ENCODE results near the gene PTPN7.

PTPN7 gene

DNA sequence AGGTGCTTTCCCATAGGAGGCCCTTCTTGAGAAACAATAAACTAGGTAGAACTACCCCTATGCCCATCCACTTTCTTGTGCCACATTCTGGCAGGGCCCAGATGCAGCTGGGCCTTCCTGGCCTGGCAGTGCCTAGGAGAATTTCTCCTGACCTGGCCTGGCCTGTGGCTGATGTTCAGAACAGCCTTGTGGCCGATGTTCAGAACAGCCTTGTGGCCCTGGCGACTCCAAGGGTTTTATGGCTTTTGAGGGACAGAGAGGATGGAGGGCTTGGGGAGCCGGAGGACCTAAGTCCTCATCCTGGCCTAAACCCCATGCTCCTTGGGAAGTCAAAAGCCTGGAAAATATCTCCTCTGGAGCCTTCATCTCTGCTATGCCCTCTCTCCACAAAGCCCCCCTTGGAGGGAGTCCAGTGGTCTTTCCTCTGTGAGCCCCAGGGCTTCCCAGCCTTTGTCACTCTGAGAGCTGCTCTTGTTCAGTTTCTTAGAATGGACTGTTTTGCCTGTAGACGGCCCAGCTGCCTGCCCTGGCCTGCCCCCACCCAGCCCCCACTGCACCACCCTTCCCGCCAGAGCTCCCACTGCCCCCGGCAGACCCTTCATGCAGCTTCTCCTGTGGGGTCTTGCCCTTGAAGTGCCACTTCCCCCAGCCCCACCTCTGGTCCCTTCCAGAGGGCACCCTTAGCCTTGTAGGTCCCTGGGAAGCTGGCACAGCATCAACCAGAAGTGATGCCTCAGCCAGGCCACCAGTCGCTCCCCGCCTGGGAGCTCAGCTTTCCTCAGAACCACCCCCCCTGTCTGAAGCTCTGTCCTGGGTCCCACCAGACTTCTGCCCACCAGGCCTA lies 30.7 kb downstream of the PTPN7 start:
- H3K36me3 ChIP-seq (ENCODE audit: insufficient read depth, low read length): peaks cover 8% of the 10 kb centered on the region
- no peaks in the 10 kb centered on the region for H3K4me1 ChIP-seq (ENCODE audit: insufficient read depth, low read length)
- no peaks in the 10 kb centered on the region for H3K9me3 ChIP-seq (ENCODE audit: control insufficient read depth, insufficient read depth, low read length)
- no peak overlapping the region for H3K9ac ChIP-seq (ENCODE audit: low read depth, low read length)

DNA sequence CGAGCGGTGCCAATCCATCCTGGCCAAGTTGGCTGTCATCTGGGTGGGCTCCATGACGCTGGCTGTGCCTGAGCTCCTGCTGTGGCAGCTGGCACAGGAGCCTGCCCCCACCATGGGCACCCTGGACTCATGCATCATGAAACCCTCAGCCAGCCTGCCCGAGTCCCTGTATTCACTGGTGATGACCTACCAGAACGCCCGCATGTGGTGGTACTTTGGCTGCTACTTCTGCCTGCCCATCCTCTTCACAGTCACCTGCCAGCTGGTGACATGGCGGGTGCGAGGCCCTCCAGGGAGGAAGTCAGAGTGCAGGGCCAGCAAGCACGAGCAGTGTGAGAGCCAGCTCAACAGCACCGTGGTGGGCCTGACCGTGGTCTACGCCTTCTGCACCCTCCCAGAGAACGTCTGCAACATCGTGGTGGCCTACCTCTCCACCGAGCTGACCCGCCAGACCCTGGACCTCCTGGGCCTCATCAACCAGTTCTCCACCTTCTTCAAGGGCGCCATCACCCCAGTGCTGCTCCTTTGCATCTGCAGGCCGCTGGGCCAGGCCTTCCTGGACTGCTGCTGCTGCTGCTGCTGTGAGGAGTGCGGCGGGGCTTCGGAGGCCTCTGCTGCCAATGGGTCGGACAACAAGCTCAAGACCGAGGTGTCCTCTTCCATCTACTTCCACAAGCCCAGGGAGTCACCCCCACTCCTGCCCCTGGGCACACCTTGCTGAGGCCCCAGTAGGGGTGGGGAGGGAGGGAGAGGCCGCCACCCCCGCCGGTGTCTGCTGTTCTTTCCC lies 32.4 kb downstream of the PTPN7 start:
- Histone ChIP-seq H3K36me3 (ENCODE audit: insufficient read depth, low read length) (peaks cover 4% of the 10 kb centered on the region; the same call in 1 of the 2 replicates), H3K4me1 (ENCODE audit: insufficient read depth, low read length) (no peaks in the 10 kb centered on the region), H3K9me3 (ENCODE audit: control insufficient read depth, insufficient read depth, low read length) (no peaks in the 10 kb centered on the region), H3K9ac (ENCODE audit: low read depth, low read length) (no peak overlapping the region)

DNA sequence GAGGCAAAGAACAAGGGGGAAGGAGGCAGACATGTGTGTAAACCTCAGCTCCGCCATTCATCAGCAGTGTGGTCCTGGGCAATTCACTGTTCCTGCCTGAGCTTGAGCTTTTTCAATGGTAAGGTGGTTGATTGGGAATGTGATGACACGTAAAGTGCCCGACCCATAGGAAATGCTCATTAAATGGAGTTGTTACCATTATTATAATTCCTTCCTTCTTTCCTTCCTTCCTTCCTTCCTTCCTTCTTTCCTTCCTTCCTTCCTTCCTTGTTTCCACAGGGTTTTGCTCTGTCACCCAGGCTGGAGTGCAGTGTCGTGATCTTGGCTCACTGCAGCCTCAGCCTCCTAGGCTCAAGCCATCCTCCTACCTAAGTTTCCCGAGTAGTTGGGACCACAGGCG lies 33.3 kb downstream of the PTPN7 start:
- Histone ChIP-seq H3K36me3 (ENCODE audit: insufficient read depth, low read length) (no peaks in the 10 kb centered on the region), H3K9ac (ENCODE audit: low read depth, low read length) (no peak overlapping the region), H3K4me1 (ENCODE audit: insufficient read depth, low read length) (no peaks in the 10 kb centered on the region), H3K9me3 (ENCODE audit: control insufficient read depth, insufficient read depth, low read length) (no peaks in the 10 kb centered on the region)

DNA sequence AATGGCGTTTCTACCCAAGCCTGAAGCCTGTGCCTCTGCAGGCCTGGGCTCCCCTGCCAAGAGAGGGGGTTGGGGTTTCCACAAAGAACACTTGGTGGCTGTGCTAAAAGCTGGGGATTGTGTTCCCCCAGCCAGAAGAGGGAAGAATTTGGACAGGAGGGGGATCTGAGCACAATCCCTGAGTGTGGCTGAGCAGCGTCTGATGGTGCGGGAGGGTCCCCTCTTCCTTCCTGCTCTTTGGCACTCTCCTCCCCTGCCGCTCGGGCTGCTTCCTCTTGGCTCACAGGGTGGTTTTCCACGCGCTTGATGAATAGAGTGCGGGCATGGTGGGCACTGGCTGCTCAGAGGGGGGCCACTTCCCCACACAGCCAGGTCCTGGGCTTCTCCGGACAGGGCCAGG lies 34.0 kb downstream of the PTPN7 start:
- H3K9ac ChIP-seq (ENCODE audit: low read depth, low read length): no peak overlapping the region
- H3K4me1 ChIP-seq (ENCODE audit: insufficient read depth, low read length): no peaks in the 10 kb centered on the region
- H3K9me3 ChIP-seq (ENCODE audit: control insufficient read depth, insufficient read depth, low read length): no peaks in the 10 kb centered on the region
- no peaks in the 10 kb centered on the region for H3K36me3 ChIP-seq (ENCODE audit: insufficient read depth, low read length)

DNA sequence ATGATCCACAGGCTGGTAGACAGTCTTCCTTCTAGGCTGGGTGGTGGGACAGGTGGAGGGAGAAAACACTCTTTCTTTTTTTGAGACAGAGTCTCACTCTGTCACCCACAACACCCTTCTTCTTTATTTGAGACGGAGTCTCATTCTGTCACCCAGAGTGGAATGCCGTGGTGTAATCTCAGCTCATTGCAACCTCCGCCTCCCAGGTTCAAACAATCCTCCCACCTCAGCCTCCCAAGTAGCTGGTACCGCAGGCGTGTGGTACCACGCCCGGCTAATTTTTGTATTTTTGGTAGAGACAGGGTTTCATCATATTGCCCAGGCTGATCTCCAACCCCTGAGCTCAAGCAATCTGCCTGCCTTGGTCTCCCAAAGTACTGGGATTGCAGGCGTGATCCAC lies 34.8 kb downstream of the PTPN7 start:
- no peaks in the 10 kb centered on the region for H3K36me3 ChIP-seq (ENCODE audit: insufficient read depth, low read length)
- H3K9me3 ChIP-seq (ENCODE audit: control insufficient read depth, insufficient read depth, low read length): no peaks in the 10 kb centered on the region
- H3K9ac ChIP-seq (ENCODE audit: low read depth, low read length): no peak overlapping the region
- H3K4me1 ChIP-seq (ENCODE audit: insufficient read depth, low read length): no peaks in the 10 kb centered on the region

DNA sequence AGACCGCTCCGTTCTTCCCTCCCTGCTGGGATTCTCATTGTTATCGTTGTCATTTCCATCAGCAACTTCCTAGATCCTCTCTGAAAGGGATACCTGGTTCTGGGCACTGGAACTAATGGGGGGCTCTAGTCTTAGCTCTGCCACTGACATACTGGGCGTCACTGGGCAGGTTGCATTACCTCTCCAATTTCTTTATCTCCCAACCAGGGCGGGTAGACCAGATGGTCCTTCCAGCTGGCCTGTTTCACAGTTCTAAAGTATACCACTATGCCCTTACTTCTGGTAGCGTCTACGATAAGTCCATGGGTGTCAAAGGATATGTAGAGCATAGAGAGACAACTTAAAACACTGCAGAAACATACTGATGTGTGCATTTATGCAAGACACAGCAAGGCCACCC lies 36.3 kb downstream of the PTPN7 start:
- H3K36me3 ChIP-seq (ENCODE audit: insufficient read depth, low read length): no peaks in the 10 kb centered on the region

DNA sequence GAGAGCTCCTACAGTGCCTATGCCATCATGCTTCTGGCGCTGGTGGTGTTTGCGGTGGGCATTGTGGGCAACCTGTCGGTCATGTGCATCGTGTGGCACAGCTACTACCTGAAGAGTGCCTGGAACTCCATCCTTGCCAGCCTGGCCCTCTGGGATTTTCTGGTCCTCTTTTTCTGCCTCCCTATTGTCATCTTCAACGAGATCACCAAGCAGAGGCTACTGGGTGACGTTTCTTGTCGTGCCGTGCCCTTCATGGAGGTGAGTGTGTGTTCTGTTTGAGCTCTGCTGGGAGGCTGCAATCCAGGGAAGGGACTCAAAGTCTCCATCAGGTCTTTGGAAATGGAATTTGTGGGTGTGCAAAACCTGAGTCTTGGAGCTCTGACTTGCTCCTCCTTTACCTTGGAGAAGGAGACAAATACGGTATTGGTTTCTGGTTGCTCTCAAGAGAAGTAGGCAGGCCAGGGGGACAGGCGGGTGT lies 37.0 kb downstream of the PTPN7 start:
- H3K9me3 ChIP-seq (ENCODE audit: control insufficient read depth, insufficient read depth, low read length): no peaks in the 10 kb centered on the region
- no peak overlapping the region for H3K9ac ChIP-seq (ENCODE audit: low read depth, low read length)
- no peaks in the 10 kb centered on the region for H3K4me1 ChIP-seq (ENCODE audit: insufficient read depth, low read length)
- no peaks in the 10 kb centered on the region for H3K36me3 ChIP-seq (ENCODE audit: insufficient read depth, low read length)

More for the DNA sequence above, 36.3 kb downstream of the PTPN7 start:
- Histone ChIP-seq H3K9me3 (ENCODE audit: control insufficient read depth, insufficient read depth, low read length) (no peaks in the 10 kb centered on the region), H3K4me1 (ENCODE audit: insufficient read depth, low read length) (no peaks in the 10 kb centered on the region), H3K9ac (ENCODE audit: low read depth, low read length) (no peak overlapping the region)

DNA sequence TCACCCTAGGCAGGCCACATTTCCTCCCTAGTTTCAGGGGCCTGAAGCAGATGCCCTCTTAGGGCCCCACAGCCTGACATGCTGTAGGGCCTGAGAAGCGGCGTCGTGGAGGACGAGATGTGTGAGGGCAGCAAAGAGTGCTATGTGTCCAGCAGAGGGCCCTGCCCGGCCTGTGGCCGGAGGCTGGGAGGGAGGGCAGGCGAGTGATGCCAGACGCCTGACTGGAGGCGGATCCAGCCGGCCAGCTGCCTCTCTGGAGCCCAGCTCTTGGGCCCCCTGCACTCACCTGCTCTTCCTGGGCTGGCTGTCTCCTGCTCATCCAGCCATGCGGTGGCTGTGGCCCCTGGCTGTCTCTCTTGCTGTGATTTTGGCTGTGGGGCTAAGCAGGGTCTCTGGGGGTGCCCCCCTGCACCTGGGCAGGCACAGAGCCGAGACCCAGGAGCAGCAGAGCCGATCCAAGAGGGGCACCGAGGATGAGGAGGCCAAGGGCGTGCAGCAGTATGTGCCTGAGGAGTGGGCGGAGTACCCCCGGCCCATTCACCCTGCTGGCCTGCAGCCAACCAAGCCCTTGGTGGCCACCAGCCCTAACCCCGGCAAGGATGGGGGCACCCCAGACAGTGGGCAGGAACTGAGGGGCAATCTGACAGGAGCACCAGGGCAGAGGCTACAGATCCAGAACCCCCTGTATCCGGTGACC lies 37.6 kb downstream of the PTPN7 start, which contains the start of gene GPR37L1:
TSS of gene GPR37L1 (plus strand) at position 279 of the 697 bp plus-strand sequence. CDS start at position 326, 47 bp downstream.
- Histone ChIP-seq H3K9me3 (ENCODE audit: control insufficient read depth, insufficient read depth, low read length) (no peaks in the 10 kb centered on the region), H3K9ac (ENCODE audit: low read depth, low read length) (no peak within 1 kb of the TSS), H3K4me1 (ENCODE audit: insufficient read depth, low read length) (no peaks in the 10 kb centered on the region), H3K36me3 (ENCODE audit: insufficient read depth, low read length) (no peaks in the 10 kb centered on the region)

DNA sequence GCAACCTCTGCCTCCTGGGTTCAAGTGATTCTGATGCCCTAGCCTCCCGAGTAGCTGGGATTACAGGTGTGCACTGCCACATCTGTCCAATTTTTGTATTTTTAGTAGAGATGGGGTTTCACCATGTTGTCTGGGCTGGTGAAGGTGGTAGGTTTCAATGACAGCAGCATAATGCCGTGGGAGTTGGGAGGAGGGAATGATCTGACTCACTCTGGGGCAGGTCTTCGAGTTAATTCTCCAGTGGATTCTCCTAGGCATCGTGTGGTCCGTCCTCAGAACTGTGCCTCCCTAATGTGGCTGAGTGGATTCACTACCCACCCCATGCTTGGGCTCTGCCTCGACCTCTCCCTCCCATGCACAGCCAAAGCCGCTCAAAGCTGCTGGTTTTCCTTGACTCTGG lies 39.4 kb downstream of the PTPN7 start:
- Histone ChIP-seq H3K9me3 (ENCODE audit: control insufficient read depth, insufficient read depth, low read length) (no peaks in the 10 kb centered on the region), H3K36me3 (ENCODE audit: insufficient read depth, low read length) (no peaks in the 10 kb centered on the region), H3K9ac (ENCODE audit: low read depth, low read length) (no peak overlapping the region), H3K4me1 (ENCODE audit: insufficient read depth, low read length) (no peaks in the 10 kb centered on the region)

DNA sequence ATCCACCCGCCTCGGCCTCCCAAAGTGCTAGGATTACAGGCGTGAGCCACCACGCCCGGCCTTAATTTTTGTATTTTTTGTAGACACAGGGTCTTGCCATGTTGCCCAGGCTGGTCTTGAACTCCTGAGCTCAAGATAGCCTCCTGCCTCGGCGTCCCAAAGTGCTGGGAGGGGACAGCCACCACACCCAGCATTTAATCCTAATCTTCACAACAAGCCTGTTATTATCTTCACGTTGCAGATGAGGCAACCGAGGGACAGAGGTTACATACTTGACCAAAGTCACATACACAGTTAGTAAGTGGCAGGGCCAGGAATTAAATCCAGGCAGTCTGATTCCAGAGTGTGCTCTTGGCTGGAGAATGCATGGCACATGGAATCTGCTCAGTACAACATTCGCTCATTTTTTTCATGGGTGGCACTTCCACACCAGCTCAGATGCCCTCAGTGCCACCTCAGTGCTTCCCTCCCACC lies 42.5 kb downstream of the PTPN7 start:
- Histone ChIP-seq H3K4me1 (ENCODE audit: insufficient read depth, low read length) (peaks cover 7% of the 10 kb centered on the region), H3K9ac (ENCODE audit: low read depth, low read length) (no peak overlapping the region), H3K36me3 (ENCODE audit: insufficient read depth, low read length) (no peaks in the 10 kb centered on the region), H3K9me3 (ENCODE audit: control insufficient read depth, insufficient read depth, low read length) (no peaks in the 10 kb centered on the region)

DNA sequence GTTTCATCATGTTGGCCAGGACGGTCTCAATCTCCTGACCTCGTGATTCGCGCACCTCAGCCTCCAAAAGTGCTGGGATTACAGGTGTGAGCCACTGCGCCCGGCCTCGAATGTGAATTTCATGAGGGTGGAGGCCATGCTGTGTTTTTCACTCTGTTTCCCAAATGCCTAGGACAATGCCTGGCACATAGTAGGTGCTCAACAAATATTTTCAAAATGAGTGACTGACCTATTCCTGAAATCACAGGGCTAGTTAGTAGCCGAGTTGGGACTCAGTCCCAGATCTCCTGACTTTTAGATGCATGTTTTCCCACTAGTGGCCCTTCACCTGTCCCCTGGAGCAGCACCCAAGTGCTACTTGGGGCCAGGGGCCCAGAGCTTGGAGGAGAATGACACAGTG lies 44.1 kb downstream of the PTPN7 start:
- Histone ChIP-seq H3K36me3 (ENCODE audit: insufficient read depth, low read length) (no peaks in the 10 kb centered on the region), H3K4me1 (ENCODE audit: insufficient read depth, low read length) (peaks cover 7% of the 10 kb centered on the region), H3K9ac (ENCODE audit: low read depth, low read length) (no peak overlapping the region), H3K9me3 (ENCODE audit: control insufficient read depth, insufficient read depth, low read length) (no peaks in the 10 kb centered on the region)

DNA sequence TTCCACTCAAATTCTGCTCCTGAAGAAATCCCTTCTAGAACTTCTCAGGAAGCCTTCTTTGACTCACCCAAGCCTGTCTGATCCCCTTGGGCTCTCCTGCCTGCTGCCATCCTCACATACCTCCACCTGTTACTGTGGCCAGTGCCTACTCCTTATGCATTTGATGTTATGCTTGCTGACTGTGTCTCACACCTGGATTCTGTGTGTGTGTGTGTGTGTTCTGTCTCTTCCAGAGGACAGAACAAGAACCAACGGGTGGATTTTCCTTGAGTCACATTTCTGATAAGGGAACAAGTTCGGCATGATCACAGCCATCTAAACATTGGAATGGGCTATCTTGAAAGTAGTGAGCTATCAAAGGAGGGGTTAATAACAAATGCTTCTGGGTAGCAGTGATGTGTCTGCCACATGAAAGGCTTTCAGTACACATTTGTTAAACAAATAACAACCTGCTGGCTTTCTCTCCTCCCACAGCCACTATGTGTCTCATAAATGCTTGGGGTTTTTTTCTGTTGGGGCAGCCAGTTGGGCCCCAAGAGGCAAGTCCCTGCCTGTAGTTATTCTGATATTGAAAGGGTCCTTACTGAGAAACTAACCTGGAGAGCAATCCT lies 46.6 kb downstream of the PTPN7 start:
- Histone ChIP-seq H3K9ac (ENCODE audit: low read depth, low read length) (no peak overlapping the region), H3K36me3 (ENCODE audit: insufficient read depth, low read length) (no peaks in the 10 kb centered on the region), H3K9me3 (ENCODE audit: control insufficient read depth, insufficient read depth, low read length) (no peaks in the 10 kb centered on the region), H3K4me1 (ENCODE audit: insufficient read depth, low read length) (peaks cover 7% of the 10 kb centered on the region)

DNA sequence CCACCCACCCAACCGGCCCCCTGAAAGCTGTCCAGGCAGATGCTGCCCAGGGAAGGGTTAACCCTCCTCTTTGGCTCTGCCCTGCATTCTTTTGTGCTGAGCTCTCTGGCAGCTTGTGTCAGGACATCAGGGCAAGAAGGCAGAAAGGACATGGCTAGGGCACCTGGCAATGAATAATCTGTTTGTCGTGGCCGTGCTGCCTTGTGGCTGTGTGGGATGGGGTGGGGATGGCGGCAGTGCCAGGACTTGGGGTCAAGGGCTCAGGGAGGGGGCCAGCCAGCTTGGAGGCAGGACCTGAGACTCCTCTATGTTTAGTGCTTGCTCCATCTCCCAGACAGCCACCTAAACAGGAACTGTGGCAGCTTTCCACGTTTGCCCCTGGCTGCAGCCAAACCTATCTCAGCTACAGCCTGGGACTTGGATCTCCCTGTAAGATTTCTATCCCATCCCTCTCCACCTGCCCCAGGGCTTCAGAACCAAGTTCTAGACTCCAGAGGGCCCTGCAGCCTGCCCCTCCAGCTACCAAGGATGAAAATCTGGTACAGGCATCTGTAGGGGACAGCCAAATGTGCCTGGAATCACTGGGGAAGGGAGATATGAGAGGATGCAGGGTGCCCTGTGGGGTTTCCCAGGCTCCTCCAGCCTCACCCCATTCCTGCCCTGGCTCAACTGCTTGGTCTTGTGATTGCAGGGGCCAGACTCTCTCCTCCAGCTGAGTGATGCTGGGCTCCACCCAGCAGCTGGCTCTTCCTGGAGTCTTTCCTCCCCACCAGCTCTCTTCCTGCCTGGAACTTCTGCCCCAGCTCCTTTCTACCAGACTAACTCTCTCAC lies 47.3 kb downstream of the PTPN7 start:
- H3K9ac ChIP-seq (ENCODE audit: low read depth, low read length): no peak overlapping the region
- H3K9me3 ChIP-seq (ENCODE audit: control insufficient read depth, insufficient read depth, low read length): no peaks in the 10 kb centered on the region
- peaks cover 10% of the 10 kb centered on the region for H3K4me1 ChIP-seq (ENCODE audit: insufficient read depth, low read length)
- no peaks in the 10 kb centered on the region for H3K36me3 ChIP-seq (ENCODE audit: insufficient read depth, low read length)

Measured in ES-I3 (cell line).